GM18867 (cell line): ENCODE measurements around the gene ZNF816.
"Not testable (repeated sequence)": the region's sequence is repeated elsewhere in the genome, so short reads cannot be mapped to it uniquely, and the experiment has no call there.

ENCODE experiments used
- ATAC-seq: cut with Tn5 transposase; IDR thresholded peaks from one replicate; pipeline ENCODE4 v1.9.1; 2021; ENCODE audit warnings: mild to moderate bottlenecking, moderate library complexity; ENCODE audit not compliant: unreplicated experiment

The ZNF816 gene

DNA sequence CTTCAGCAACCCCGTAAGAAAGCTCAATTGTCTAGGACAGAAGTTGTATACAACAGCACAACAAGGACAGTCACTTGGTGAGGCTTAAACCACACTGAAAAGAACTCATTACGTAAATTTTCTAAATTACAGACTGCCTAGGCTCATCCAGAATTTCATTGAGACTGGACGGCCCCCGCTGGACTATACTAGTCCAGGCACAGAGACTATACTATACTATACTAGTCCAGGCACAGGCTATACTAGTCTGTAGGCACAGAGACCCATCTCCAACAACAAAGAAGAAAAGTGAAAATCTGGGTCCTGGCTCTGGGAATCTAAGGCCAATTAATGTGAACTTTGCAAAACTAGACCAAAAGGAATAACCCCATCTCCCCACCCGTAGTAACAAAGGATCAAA, 700 bp downstream of the ZNF816 start:
- no peak for ATAC-seq

DNA sequence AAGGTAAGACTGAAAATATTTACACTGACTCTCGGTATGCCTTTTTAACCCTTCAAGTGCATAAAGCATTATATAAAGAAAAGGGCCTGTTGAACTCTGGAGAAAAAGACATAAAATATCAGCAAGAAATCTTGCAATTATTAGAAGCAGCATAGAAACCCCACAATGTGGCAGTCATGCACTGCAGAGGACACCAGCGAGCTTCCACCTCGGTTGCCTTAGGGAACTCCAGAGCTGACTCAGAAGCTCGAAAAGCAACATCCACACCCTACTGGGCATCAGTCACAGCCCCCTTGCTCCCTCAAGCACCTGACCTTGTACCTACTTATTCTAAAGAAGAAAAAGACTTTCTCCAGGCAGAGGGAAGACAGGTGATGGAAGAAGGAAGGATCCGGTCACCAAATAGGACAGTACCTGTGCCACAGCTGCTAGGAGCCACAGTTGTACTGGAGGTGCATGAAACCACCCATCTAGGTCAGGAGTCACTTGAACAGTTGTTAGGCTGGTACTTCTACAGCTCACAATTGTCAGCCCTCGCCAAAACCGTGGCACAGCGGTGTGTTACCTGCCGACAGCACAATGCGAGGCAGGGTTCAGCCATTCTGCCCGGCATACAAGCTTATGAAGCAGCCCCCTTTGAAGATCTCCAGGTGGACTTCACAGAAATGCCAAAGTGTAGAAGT, 2.9 kb downstream of the ZNF816 start:
- ATAC-seq, result no peak

DNA sequence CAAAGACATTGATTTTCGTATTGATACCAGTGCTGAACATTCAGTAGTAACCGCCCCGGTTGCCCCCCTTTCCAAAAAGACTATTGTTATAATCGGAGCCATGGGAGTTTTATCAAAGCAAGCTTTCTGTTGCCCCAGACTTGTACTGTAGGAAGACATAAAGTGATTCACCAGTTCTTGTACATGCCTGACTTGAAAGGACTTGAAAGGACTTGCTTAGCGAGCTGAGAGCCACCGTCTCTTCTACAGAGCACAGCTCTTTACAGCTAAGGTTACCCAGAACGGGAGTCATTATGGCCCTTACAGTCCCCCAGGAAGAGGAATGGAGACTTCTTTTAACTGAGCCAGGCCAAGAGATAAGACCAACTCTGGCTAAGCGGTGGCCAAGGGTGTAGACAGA, 5.1 kb downstream of the ZNF816 start:
- ATAC-seq, result no peak

DNA sequence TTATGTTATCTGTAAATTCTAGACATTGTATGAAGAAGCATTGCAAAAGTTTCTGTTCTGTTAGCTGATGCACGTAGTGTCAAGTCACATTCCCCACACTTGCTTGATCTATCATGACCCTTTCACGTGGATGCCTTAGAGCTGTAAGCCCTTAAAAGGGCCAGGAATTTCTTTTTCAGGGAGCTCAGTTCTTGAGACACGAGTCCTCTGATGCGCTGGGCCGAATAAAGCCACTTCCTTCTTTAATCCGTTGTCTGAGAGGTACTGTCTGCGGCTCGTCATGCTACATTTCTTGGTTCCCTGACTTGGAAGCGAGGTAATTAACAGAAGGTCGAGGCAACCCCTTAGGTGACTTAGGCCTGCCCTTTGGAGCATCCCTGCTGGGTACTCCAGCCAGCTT, 5.8 kb downstream of the ZNF816 start:
- no peak for ATAC-seq

DNA sequence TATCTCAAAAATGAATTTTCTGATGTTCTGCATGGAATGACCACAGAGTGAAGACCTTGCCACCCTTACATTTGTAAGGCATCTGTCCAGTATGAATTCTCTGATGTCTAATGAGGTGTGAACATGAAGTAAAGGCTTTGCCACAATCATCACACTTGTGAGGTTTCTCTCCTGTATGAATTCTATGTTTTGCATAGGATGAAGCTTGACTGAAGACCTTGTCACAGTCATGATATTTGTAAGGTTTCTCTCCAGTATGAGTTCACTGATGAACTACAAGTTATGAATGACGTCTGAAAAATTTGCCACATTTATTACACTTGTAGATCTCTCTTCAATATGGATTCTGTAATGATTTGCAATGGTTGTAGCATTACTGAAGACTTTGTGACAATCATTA, 13.3 kb downstream of the ZNF816 start:
- no peak for ATAC-seq

DNA sequence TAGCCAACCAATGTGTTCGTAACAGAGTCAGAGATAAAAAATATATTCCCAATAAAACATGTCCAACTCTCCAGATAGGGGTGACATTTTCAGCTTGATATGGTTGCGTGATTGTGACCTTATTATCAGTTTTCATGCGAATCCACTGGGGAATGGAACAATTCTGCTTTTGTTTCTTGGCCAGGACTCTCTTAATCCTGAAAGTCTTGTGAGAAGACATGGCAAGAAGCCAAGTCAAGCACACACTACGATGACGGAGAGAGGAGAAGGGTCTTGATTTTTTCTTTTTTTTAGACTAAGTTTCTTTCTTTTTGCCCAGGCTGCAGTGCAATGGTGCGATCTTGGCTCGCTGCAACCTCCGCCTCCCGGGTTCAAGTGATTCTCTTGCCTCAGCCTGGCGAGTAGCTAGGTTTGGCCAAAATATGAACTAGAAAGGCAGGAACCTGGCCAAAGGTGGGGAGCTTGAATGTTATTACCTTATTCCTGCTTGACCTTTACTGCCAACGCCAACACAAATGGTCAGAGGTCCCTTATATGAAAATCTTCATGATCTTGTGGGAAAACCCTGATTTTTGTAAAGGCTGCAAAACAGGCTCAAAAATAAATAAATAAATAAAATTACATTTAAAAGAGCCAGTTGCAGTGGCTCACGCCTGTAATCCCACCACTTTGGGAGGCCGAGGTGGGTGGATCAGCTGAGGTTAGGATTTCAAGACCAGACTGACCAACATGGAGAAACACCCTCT, 14.5 kb downstream of the ZNF816 start:
- no peak for ATAC-seq

DNA sequence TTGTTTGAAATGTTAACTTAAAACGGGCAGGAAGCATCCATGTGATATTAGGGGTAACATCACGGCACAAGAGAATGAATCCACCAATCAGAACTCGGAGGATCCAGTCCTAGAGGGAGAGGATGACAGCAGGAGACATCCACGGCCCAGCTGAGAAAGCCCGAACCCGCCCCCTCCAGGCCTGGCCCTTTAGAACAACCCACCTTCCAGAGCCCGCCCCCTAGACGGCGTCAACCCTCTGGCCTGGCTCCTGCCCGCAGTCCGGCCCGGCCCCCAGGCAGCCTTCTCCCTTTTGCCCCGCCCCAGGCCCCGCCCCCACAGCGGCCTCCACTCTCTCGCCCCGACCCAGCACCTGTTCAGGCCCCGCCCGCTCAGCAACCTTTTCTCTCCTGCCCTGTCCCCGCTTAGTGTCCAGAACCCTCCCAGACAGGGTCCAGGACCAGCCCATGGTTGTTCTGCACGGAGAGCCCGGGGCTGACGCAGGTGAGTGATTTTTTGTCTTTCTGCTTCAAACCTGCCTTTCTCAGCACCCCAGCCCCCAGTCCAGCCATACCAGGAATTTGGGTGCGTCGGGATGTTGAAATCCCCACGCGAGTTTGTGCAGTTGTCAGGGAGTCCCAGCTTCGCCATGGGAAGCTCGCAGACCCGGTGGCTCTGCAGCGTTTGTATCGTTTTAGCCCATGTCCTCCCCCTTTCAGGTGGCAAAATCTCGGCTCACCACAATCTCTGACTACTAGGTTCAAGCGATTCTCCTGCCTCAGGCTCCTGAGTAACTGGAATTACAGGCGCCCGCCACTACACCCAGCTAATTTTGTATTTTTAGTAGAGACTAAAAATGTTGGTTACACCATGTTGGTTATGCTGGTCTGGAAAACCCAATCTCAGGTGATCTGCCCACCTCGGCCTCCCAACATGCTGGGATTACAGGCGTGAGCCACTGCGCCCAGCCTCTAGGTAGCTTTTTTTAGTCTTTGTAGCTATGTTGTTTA, 16.1 kb downstream of the ZNF816 start:
- ATAC-seq, result no peak

DNA sequence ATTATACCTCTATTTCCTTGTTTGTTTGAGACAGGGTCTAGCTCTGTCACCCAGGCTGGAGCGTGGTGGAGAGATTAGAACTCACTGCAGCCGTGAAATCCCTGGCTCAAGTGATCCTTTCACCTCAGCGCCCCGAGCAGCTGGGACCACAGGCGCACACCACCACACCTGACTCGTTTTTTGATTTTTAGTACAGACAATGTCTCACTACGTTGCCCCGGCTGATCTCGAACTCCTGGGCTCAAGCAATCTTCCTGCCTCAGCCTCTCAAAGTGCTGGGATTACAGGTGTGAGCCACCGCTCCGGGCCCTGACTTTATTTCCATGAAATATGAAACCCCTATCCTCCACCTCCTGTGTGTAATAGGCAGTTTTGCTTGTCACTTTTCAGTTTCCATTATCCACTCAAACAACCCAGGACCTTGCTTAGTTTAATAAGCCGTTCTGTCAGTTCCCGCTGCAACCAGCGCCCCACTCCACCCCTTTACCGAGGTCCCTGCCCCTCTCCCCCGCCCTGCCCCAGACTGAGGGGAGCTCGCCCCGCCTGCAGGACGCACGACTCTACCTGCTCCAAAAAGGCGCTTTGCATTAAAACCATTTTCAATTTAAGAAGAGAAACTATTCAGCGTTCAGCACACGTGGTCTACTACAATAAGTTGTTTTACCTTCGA, 16.9 kb downstream of the ZNF816 start:
- no peak for ATAC-seq

DNA sequence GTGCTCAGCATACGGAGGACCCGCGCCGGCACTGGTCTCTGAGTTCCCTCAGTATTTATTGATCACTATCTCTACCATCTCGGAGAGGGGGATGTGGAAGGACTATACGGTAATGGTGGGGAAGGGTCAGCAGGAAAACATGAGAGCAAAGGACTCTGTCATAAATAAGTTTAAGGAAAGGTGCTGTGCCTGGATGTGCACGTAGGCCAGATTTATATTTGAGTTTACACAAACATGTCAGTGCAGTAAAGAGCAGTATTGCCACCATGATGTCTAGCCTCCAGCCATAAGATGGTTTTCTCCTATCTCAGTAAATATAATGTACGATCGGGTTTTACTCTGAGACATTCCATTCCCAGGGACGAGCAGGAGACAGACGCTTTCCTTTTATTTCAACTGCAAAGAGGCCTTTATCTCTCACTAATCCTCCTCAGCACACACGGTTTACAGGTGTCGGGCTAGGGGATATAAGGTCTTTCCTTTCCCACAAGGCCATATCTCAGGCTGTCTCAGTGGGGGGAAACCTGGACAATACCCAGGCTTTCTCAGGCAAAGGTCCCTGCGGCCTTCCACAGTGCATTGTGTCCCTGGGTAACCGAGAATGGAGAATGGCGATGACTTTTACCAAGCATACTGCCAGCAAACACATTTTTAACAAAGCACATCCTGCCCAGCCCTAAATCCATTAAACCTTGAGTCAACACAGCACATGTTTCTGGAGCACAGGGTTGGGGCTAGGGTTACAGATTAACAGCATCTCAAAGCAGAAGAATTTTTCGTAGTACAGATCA, 17.8 kb downstream of the ZNF816 start:
- ATAC-seq, result not testable (repeated sequence)

DNA sequence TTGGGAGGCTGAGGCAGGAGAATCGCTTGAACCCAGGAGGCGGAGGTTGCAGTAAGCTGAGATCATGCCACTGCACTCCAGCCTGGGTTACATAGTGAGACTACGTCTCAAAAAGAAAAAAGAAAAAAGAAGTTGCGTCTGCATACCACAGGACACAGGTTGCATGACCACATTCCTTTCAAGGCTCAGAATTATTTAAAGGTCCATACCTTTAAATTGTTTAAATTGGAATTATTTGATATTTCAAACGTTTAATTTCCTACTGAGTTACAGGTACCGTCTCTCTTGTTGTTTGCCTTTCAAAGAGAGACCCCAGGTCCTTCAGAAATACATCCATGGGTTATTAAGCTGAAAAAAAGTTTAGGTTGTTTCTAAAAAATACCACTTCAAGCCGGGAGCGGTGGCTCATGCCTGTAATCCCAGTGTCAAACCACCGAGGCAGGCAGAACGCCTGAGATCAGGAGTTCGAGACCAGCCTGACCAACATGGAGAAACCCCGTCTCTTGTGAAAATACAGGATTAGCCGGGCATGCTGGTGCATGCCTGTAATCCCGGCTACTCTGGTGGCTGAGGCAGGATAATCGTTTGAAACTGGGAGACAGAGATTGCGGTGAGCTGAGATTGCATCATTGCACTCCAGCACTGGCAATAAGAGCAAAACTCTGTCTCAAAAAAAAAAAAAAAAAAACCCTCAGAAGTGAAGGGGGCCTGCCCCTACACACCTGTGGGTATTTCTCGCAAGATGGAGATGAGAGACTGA, 18.6 kb downstream of the ZNF816 start:
- ATAC-seq, result no peak

DNA sequence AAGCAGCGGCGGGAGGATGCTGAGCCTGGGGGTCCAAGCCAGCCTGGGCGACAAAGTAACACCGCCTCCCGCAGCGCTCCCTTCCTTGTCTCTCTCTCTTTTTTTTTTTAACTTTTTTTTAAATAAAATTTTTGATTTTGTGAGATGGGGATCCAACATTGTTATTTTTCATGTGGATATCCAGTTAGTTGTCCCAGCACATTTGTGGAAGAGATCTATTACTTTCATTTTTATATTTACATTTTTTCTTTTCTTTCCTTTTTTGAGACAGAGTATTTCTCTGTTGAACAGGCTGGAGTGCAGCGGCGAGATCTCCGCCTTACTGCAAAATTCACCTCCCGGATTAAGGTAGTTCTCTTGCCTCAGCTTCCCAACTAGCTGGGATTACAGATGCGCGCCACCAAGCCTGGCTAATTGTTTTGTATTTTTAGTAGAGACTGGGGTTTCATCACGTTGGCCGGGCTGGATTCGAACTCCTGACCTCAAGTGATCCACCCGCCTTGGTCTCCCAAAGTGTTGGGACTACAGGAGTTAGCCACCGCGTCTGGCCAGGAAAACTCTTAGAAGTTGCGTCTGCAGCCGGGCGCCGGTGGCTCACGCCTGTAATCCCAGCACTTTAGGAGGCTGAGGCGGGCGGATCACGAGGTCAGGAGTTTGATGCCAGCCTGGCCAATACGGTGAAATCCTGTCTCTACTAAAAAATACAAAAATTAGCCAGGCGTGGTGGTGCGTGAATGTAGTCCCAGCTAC, 19.4 kb downstream of the ZNF816 start:
- no peak for ATAC-seq

DNA sequence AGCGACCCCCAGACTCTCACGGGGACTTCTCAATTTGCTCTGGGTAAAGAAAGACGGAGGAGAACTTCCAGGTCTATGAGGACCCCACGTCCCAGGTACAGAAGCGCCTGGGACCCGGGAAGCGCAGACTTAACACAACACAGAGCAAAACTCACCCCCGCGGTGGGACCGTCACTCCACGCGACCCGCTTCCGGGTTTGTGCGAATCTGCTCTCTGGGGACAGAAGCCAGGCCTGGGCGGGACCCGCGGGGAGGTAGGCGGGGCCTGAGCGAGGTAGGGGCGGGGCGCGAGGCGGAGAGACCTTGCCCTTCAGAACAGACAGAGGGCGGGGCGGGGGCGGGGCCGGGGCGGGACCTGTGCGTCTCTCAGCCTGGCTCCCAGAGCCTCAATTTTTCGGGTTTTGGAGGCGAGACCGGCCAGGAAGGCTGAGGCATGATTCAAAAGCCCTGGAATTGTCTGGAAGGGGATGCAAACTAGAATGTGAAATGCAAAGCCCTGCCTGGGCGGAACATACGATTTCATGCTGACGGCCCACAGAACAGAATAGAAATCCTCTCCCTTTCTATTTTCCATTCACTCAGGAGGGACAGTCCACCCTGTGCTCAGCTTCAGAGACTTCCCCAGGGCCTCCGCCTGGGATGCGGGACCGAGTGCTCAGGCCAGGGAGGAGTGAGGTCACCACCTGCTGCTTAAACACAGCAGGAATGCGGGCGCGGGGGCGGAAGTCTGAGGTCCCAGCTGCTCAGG, 20.1 kb downstream of the ZNF816 start:
- peak; percentile 97 for ATAC-seq

DNA sequence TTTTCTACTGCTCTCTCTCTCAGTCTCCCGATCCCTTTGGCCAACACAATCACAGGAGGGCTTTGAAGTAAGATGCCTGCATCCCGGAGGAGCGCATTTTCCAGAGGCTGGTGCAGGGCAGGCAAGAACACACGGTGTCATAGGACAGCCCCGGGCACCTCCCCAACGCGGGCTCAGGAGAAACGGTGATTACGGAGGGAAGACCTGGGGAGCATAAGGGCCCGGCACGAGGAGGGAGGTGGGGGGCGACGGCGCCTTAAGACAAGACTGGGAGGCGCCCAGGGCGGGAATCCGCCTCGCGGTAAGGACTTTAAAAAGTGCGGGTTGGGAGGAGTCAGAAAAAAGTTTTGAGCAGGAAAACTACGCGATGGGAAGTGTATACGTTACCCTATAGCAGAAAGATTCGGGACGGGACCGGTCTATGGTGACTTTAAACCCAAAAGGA, 20.7 kb downstream of the ZNF816 start:
- ATAC-seq, result peak; percentile 19

DNA sequence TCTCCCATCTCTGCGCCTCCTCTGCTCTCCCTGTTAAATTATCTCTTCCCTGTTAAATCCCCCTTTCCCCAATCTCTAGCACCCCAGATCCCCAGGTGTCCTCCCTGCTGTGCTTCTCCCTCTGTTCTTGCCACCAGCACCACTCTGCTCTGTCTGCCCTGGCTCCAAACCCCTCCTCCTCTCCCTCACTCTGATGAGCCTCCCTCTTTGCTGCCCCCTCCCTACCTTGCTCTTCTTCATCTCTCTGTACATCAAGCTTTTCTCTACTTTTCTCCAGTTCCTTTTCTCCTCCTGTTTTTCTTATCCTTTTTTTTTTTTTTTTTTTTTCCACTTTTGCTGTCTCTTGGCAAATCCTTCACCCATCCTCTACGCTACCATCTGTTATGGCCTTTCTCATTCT, 21.2 kb downstream of the ZNF816 start:
- not testable (repeated sequence) for ATAC-seq

DNA sequence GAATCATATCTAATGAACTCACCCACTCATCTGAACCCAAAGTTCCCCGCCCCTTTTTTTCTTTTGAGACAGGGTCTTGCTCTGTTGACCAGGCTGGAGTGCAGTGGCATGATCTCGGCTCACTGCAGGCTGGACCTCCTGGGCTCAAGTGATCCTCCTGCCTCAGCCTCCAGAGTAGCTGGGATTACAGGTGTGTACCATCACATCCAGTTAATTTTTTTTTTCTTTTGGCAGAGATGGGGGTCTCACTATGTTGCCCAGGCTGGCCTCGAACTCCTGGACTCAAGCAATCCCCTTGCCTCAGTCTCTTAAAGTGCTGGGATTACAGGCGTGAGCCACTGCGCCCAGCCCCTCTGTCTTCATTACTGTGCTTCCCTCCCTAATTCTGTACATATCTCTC, 21.8 kb downstream of the ZNF816 start:
- not testable (repeated sequence) for ATAC-seq

DNA sequence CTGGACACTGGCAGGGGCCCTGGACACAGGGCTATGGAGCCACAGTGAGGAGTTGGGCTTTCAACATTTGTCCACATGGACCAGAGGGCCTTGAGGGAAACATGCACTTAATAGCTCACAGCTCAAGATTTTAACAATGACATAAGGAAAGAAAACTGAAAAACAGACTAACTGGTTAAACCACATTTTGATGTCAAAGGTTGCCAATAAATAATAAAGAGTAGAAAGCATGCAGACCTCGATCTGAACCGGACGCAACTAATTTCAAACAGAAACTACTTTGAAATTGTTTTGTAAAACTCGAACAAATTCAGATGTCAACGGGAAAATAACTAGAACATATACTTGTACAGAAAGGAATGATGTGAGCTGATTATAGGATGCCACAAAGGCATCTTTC, 23.9 kb downstream of the ZNF816 start:
- ATAC-seq, result no peak

DNA sequence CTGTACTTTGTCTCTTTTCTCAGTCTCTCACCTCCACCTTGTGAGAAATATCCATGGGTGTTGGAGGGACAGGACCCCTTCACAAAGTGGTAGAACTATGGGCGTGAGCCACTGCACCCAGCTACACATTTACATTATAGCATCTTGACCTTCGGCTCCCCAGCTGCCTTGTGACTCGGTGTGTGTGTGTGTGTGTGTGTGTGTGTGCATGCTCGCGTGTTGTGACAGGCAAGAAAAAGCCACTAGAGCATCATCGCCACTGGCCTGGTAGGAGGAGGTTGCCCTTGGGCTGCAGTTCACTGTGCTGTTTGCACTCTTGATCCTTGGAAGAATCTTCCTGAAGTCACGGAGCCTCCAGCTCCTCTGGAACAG, 25.7 kb downstream of the ZNF816 start:
- no peak for ATAC-seq
